Ovary (tissue), 9 donors: ENCODE data around the gene CTNND2. TPM values are rescaled to one million over a fixed set of nuclear protein-coding genes. Genes with fewer than 3 reads are reported as not detected.

Experiments used
- DNase-seq, 5 donors: peaks; one replicate each; pipeline ENCODE4 v3.0.0-alpha.2; 2019 to 2020
- H3K27ac ChIP-seq, 2 donors: fragments of 200-600 bp; one replicate each; pipeline versions ENCODE4 v1.5.1 to v1.8.0; 2019 to 2022
- H3K27me3 ChIP-seq: fragments of 200-600 bp; one replicate; pipeline ENCODE4 v1.8.0; 2022
- H3K36me3 ChIP-seq: fragments of 200-600 bp; sonication (generic); one replicate; pipeline ENCODE4 v1.5.1; 2019
- H3K4me1 ChIP-seq: one replicate; pipeline ENCODE4 v1.8.1; 2013; ENCODE audit warnings: mild to moderate bottlenecking, moderate library complexity; ENCODE audit not compliant: insufficient read depth
- H3K4me3 ChIP-seq: fragments of 200-600 bp; sonication (generic); one replicate; pipeline ENCODE4 v1.5.1; 2017
- H3K9me3 ChIP-seq, 2 donors: fragments of 200-600 bp in 1 of 2; sonication (generic) in 1 of 2; one replicate each; pipeline versions ENCODE4 v1.5.1 to v1.8.1; 2013 to 2019; ENCODE audit warnings: mild to moderate bottlenecking in 1 of 2, moderate library complexity in 1 of 2
- EP300 ChIP-seq: sonication (generic); formaldehyde crosslinking; IDR thresholded peaks from one replicate; pipeline ENCODE4 v1.6.1; 2017; ENCODE audit warnings: antibody characterized with exemption
- POLR2A ChIP-seq: fragments of 450-650 bp; IDR thresholded peaks from one replicate; pipeline ENCODE4 v1.6.1; 2017; ENCODE audit warnings: antibody characterized with exemption, mild to moderate bottlenecking, moderate library complexity
- WGBS, 3 donors: extraction: QIAGEN DNeasy Blood & Tissue Kit in 1 of 3; methylation state at CpG; one replicate each; pipeline versions ENCODE4 v1.1.5 to v1.1.7; 2013 to 2017; 5-methylcytosine and 5-hydroxymethylcytosine counted together
- intact Hi-C, 4 donors: fragments of 100-400 bp; cut with DNase I; formaldehyde crosslinking; loops; one replicate each; pipeline versions ENCODE4 v1.11.0 to v1.15.1; 2022 to 2023
- polyA plus RNA-seq, 2 donors: library from polyadenylated mRNA; stranded (reverse); fragments of 200-250 nt in 1 of 2; fragments of 350-450 nt in 1 of 2; fragmentation: Illumina TruSeq in 1 of 2; extraction: RNeasy Lipid Tissue Mini Kit (QIAGEN cat#74804) in 1 of 2; gene quantifications; one replicate each; pipeline ENCODE4 v1.2.3, GENCODE V29; 2013 to 2014
- total RNA-seq, 7 donors: library from RNA; depleted of rRNA in 2 of 7; stranded (reverse); fragments of >200 nt in 2 of 7; fragmentation: NEBNext Ultra II Directional in 3 of 7; extraction: Animal tissue kit (Norgen Biotek cat#: 25700) in 3 of 7; gene quantifications; one replicate each; pipeline versions ENCODE4 v1.1.0 to v1.2.4, GENCODE V29; 2016 to 2023
- TF ChIP-seq, protein P1 (sequence below), 3 donors: fragments of 450-650 bp in 2 of 3; fragments of 200-600 bp in 1 of 3; IDR thresholded peaks; one replicate each; pipeline versions ENCODE4 v1.5.1 to v1.8.0; 2016 to 2022; ENCODE audit warnings: antibody characterized with exemption in 3 of 3, mild to moderate bottlenecking in 1 of 3
- donor health status: DM: no; HTN: no; CAD: no; lungs with moderate emphysema.
- donor health status: DM: no; HTN: no; CAD: no.
- donor health status: Bipolar disorder and iron deficiency.
- donor health status: DM: yes; HTN: yes; CAD: no.
- donor health status: DM: no; HTN: no; CAD: no.
- donor health status: DM: yes; HTN: yes; CAD: no.

Gene CTNND2
- total and polyA plus RNA-seq, 9 donors = 0.52 to 13.2 (median 2.3) TPM

DNA sequence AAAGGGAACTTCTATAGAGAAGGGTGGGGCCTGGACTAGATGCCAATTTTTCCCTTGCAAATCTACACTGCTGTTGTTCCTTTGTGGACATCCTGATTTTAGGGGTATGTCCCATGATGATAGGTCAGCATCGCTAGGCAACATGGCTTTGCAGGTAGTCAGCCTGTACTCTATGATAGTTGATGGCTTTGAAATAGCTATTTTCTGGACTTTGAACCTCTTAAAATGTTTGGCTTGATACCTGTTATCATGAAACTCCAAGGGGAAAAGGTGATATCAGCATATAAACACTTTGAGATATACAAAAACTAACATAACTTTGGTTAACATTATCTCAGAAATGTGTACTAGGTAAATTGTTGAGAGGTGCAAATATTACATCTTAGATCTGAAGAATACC is 533.2 kb downstream of the CTNND2 start:
- TF ChIP-seq, protein P1, sequence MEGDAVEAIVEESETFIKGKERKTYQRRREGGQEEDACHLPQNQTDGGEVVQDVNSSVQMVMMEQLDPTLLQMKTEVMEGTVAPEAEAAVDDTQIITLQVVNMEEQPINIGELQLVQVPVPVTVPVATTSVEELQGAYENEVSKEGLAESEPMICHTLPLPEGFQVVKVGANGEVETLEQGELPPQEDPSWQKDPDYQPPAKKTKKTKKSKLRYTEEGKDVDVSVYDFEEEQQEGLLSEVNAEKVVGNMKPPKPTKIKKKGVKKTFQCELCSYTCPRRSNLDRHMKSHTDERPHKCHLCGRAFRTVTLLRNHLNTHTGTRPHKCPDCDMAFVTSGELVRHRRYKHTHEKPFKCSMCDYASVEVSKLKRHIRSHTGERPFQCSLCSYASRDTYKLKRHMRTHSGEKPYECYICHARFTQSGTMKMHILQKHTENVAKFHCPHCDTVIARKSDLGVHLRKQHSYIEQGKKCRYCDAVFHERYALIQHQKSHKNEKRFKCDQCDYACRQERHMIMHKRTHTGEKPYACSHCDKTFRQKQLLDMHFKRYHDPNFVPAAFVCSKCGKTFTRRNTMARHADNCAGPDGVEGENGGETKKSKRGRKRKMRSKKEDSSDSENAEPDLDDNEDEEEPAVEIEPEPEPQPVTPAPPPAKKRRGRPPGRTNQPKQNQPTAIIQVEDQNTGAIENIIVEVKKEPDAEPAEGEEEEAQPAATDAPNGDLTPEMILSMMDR (IDR thresholded peaks at IDR 0.05) = no peak
- TF ChIP-seq EP300 (no peak), POLR2A (no peak)
- intact Hi-C loops = no loop called here
- H3K4me1 ChIP-seq = peaks cover 2% of the 10 kb centered on the region
- no peaks in the 10 kb centered on the region for H3K36me3 ChIP-seq
- DNase-seq = no peak
- WGBS, 3 donors = 93 to 95% (median 94%) methylated on average over 1 of the region's 1 CpG
- no peaks in the 10 kb centered on the region for H3K9me3 ChIP-seq
- no peaks in the 10 kb centered on the region for H3K27me3 ChIP-seq
- no peak overlapping the region for H3K27ac ChIP-seq
- no peak overlapping the region for H3K4me3 ChIP-seq

DNA sequence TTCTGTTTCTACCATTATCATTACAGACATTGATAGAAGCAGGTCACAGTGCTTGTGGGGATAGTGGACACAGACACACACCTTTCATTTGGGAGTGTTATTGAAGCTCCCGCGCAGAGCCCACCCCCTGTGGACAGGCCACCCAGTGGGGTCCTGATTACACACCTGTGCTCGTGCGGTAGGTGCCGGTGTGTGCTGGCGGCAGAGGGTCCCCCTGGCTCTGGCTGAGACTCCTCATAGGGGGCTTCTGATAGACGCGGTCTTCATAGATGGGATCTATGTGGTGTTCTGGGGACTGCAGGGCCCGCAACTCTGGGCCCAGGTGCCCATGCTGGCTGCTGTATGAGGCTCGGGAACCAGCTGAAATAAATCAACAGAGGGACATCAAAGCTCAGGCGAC is 539.7 kb downstream of the CTNND2 start:
- peaks cover 2% of the 10 kb centered on the region for H3K4me1 ChIP-seq
- no peak overlapping the region for H3K4me3 ChIP-seq
- no peaks in the 10 kb centered on the region for H3K27me3 ChIP-seq
- H3K27ac ChIP-seq = no peak overlapping the region
- intact Hi-C loops = no loop called here
- 85 to 89% (median 88%) methylated on average over 11 of the region's 11 CpGs for WGBS, 3 donors
- no peaks in the 10 kb centered on the region for H3K36me3 ChIP-seq
- TF ChIP-seq EP300 (no peak), POLR2A (no peak)
- TF ChIP-seq, protein P1 (IDR thresholded peaks at IDR 0.05) = no peak
- DNase-seq = no peak
- H3K9me3 ChIP-seq = no peaks in the 10 kb centered on the region

DNA sequence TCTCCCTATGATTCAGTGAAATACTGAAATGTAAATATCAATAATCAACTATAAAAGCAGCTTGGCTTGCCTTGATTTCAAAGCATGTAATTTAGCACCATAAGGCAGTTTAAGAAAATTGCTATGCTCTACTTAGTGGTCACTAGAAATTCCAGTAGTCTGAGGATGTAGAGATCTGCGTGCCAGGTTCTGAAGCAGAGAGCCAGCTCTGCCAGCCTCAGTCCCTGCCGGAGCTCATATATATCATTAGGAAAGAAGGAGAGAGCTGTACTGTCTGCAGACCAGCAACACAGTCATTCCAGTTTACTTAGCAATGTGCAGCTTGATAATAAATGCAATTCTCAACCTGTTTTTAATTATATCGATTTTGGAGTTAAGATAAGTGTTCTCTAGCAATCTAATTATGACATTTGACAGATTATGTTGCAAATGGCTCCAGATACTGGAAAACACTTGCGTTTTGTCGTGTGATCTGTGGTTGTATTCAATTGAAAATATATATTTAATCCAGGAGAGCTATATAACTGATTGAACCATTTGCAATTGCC is 540.5 kb downstream of the CTNND2 start:
- WGBS, 3 donors = 72 to 78% (median 75%) methylated on average over 5 of the region's 5 CpGs
- Histone ChIP-seq H3K4me1 (peaks cover 2% of the 10 kb centered on the region), H3K27ac (no peak overlapping the region), H3K4me3 (no peak overlapping the region), H3K9me3 (no peaks in the 10 kb centered on the region), H3K36me3 (no peaks in the 10 kb centered on the region), H3K27me3 (no peaks in the 10 kb centered on the region)
- intact Hi-C loops = no loop called here
- TF ChIP-seq, protein P1 (IDR thresholded peaks at IDR 0.05) = no peak
- TF ChIP-seq EP300 = no peak
- no peak for TF ChIP-seq POLR2A
- no peak for DNase-seq

DNA sequence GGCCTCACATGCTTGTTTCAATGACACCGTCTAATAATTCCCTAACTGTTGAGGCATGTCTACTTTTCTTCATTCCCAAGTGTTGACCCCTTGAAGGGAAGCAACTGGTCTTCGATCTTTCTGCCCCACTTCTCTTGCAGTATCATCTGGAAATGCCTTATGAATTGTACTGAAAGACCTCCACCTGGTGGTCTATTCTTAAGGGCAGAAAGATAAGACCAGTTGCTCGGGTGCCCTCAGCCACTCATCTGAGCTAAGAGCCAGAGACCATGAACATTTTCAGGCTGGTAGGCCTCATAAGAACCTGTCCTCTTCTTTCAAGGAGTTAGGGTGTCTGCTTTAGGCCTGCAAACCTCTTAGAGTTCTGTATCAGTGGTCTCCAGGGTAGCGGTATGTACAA is 542.5 kb downstream of the CTNND2 start:
- DNase-seq = no peak
- no peak overlapping the region for H3K4me3 ChIP-seq
- no peaks in the 10 kb centered on the region for H3K27me3 ChIP-seq
- no peaks in the 10 kb centered on the region for H3K36me3 ChIP-seq
- no peak for TF ChIP-seq POLR2A
- H3K9me3 ChIP-seq = no peaks in the 10 kb centered on the region
- H3K27ac ChIP-seq = no peak overlapping the region
- H3K4me1 ChIP-seq = no peaks in the 10 kb centered on the region
- intact Hi-C loops = no loop called here
- 85 to 87% (median 86%) methylated on average over 4 of the region's 4 CpGs for WGBS, 3 donors

DNA sequence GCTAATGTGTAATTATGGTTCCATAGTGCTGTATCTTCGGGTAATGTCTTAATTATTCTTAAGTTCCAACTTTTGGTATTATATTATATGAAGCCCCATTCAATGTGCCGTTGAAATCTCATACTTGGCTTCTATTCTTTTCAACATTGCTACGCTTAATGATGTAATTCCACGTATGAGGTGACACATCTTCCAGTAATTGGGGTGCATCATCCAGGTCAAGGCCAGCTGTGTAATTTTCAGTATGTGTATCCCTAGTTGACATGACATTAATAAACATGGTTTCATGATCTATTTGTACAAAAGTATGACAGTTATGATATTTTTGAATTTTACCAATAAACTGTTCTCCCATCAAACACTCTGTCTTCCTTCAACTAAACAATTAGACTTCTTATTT is 546.3 kb downstream of the CTNND2 start:
- no peaks in the 10 kb centered on the region for H3K36me3 ChIP-seq
- H3K27me3 ChIP-seq = no peaks in the 10 kb centered on the region
- H3K27ac ChIP-seq = no peak overlapping the region
- DNase-seq = no peak
- WGBS, 3 donors = 51 to 75% (median 64%) methylated on average over 4 of the region's 4 CpGs
- no peak overlapping the region for H3K4me3 ChIP-seq
- TF ChIP-seq EP300 = no peak
- no peak for TF ChIP-seq POLR2A
- TF ChIP-seq, protein P1 (IDR thresholded peaks at IDR 0.05) = no peak
- intact Hi-C loops = no loop called here
- H3K9me3 ChIP-seq = no peaks in the 10 kb centered on the region
- no peaks in the 10 kb centered on the region for H3K4me1 ChIP-seq
